ENCODE results near the gene CORO6. TPM values are rescaled to one million over a fixed set of nuclear protein-coding genes. Genes with fewer than 3 reads are reported as not detected.

Gene CORO6
- total and polyA plus RNA-seq, 2 of the 4 experiments (the other 2 are of a cell fraction), result 3.4 to 7.6 TPM

DNA sequence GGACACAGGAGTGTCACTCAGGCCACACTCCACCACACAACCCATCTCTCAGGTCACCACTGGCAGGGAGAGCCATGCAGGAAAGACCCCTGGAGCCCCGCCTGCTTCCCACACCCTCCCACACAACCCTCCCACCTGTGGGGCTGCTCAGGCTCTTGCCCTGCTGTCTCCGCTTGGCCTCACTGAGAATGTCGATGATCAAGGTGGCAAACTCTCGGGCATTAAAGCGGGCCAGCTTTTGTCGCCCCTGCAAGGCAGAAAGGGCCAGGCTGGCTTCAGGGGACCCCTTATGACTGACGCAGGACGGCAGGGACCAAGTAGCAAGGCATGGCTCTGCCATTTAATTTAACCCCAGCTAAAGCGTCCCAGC lies 45.7 kb downstream of the CORO6 start:
- in situ Hi-C loops (cut with MboI; ENCODE audit: low sequenced_read_pairs) (no loop called here), intact Hi-C loops (cut with micrococcal nuclease) (no loop called here), dilution Hi-C loops (cut with HindIII; ENCODE audit: low sequenced_read_pairs, unreplicated experiment) (no loop called here)
- CTCF ChIA-PET, result interaction anchor here (1.5 kb wide), 1 partner anchor 207 kb away, joined by 3 read pairs; no protein-coding TSS in a partner anchor
- Histone ChIP-seq H3K18ac (ENCODE audit: low read depth, low read length) (no peak overlapping the region), H3K27ac (ENCODE audit: insufficient read depth, low read length) (no peak overlapping the region), H4K20me1 (ENCODE audit: insufficient read depth, low read length) (peaks cover 7% of the 10 kb centered on the region), H3K4me1 (ENCODE audit: control insufficient read depth, insufficient read depth, low read length) (peaks cover 8% of the 10 kb centered on the region; the same call in 1 of the 2 replicates), H2AFZ (replicated peaks; ENCODE audit: low read length, poor library complexity) (no peak overlapping the region), H3K9ac (ENCODE audit: low read depth, low read length) (no peak overlapping the region), H3K4me2 (ENCODE audit: low read depth, low read length) (no peak overlapping the region), H2AK9ac (replicated peaks; ENCODE audit: low read depth, low read length, poor library complexity) (no peak overlapping the region), H3K4me3 (ENCODE audit: insufficient read depth, low read depth, low read length) (no peak overlapping the region), H2AK5ac (ENCODE audit: low read depth, low read length) (no peak overlapping the region), H3K36me3 (ENCODE audit: control insufficient read depth, insufficient read depth, low read length) (peaks cover 67% of the 10 kb centered on the region), H2BK15ac (ENCODE audit: low read depth, low read length) (no peak overlapping the region), H3K9me3 (ENCODE audit: control insufficient read depth, insufficient read depth, low read length) (no peaks in the 10 kb centered on the region), H3K9me1 (ENCODE audit: insufficient read depth, low read length) (no peaks in the 10 kb centered on the region; the same call in 1 of the 2 replicates), H3K79me1 (ENCODE audit: low read depth in 1 of 2, low read length in 2 of 2) (peaks cover 0 to 36% of the 10 kb centered on the region in 2 experiments; a peak in 3 of 4 replicates), H3K56ac (ENCODE audit: extremely low read depth, insufficient read depth, low read length) (no peak overlapping the region), H2BK5ac (ENCODE audit: low read depth, low read length, poor library complexity, severe bottlenecking) (no peak overlapping the region), H3K23ac (ENCODE audit: low read depth, low read length) (no peak overlapping the region), H2BK120ac (ENCODE audit: low read depth, low read length) (no peak overlapping the region), H3K27me3 (ENCODE audit: control insufficient read depth, insufficient read depth, low read length) (no peaks in the 10 kb centered on the region), H3K4ac (ENCODE audit: low read depth, low read length) (no peak overlapping the region), H4K91ac (ENCODE audit: insufficient read depth, low read depth, low read length) (no peak overlapping the region), H3K14ac (replicated peaks; ENCODE audit: low read depth, low read length) (no peak overlapping the region), H4K5ac (ENCODE audit: low read depth, low read length) (no peak overlapping the region), H2BK20ac (ENCODE audit: low read depth, low read length) (no peak overlapping the region), H4K8ac (ENCODE audit: low read depth in 2 of 2, low read length in 2 of 2) (no peak overlapping the region)
- 100% methylated on average over 7 of the region's 9 CpGs; no CpG with 5 or more reads in 1 of the 2 experiments for WGBS, 2 experiments (ENCODE audit: extremely low coverage in 2 of 2, insufficient read length in 1 of 2)
- TF ChIP-seq BHLHE40 (IDR thresholded peaks at IDR 0.05; ENCODE audit: low read depth, low read length) (no peak), MXI1 (IDR thresholded peaks at IDR 0.05; ENCODE audit: borderline replicate concordance, low read depth, low read length) (no peak), NFE2L2 (IDR thresholded peaks at IDR 0.05; ENCODE audit: low read depth, low read length) (no peak), FOS (IDR thresholded peaks at IDR 0.05; ENCODE audit: low read depth, low read length) (no peak), CHD1 (IDR thresholded peaks at IDR 0.05; ENCODE audit: low read depth, low read length) (no peak), RAD21 (IDR thresholded peaks at IDR 0.05; ENCODE audit: low read length) (no peak), RCOR1 (IDR thresholded peaks at IDR 0.05; ENCODE audit: insufficient replicate concordance, low read length) (no peak), CTCF (conservative IDR thresholded peaks at IDR 0.05; ENCODE audit: low read depth, low read length) (no peak), SMC3 (IDR thresholded peaks at IDR 0.05; ENCODE audit: low read depth, low read length) (no peak), RFX5 (IDR thresholded peaks at IDR 0.05; ENCODE audit: low read depth, low read length) (no peak), MAZ (IDR thresholded peaks at IDR 0.05; ENCODE audit: borderline replicate concordance, low read depth, low read length) (no peak), POLR2A (IDR thresholded peaks at IDR 0.05; ENCODE audit: low read depth, low read length) (no peak), CEBPB (IDR thresholded peaks at IDR 0.05; ENCODE audit: low read depth, low read length) (no peak), MAFK (IDR thresholded peaks at IDR 0.05; ENCODE audit: low read depth, low read length) (no peak)
- POLR2A ChIA-PET (ENCODE audit: unreplicated experiment), result no interaction called here
- BruUV-seq (replicated peaks), result no TSS peak
- ATAC-seq (ENCODE audit: low read depth) (no peak), DNase-seq (no peak)
